KMS-11 (cell line): Measurements from ENCODE around the gene SETD1A.

Experiments
- H2AFZ ChIP-seq: fragments of 200-600 bp; sonication (generic); 2 replicates; pipeline ENCODE4 v1.6.1; 2016; ENCODE audit warnings: antibody characterized with exemption, mixed run types, low read depth
- H3K27ac ChIP-seq: fragments of 200-600 bp; sonication (generic); 2 replicates; pipeline ENCODE4 v1.6.1; 2016; ENCODE audit warnings: mild to moderate bottlenecking, mixed run types
- H3K27me3 ChIP-seq: fragments of 200-600 bp; sonication (generic); 2 replicates; pipeline ENCODE4 v1.6.1; 2017; ENCODE audit warnings: mild to moderate bottlenecking, low read depth, mixed run types, moderate library complexity; ENCODE audit not compliant: insufficient read depth
- H3K36me3 ChIP-seq: fragments of 200-600 bp; sonication (generic); 2 replicates; pipeline ENCODE4 v1.6.1; 2017; ENCODE audit warnings: mild to moderate bottlenecking, mixed run types; ENCODE audit not compliant: insufficient read depth
- H3K4me1 ChIP-seq: fragments of 200-600 bp; sonication (generic); 2 replicates; pipeline ENCODE4 v1.6.1; 2016; ENCODE audit warnings: mild to moderate bottlenecking, low read depth, mixed run types; ENCODE audit not compliant: poor library complexity, severe bottlenecking
- H3K4me2 ChIP-seq: fragments of 200-600 bp; sonication (generic); 2 replicates; pipeline ENCODE4 v1.7.0; 2016; ENCODE audit warnings: mild to moderate bottlenecking, mixed run types
- H3K4me3 ChIP-seq: fragments of 200-600 bp; sonication (generic); IDR thresholded peaks from 2 replicates; pipeline ENCODE4 v1.6.1; 2017; ENCODE audit warnings: low read depth, low read length, mixed read lengths; ENCODE audit not compliant: insufficient read depth
- H3K79me2 ChIP-seq: fragments of 200-600 bp; sonication (generic); 2 replicates; pipeline ENCODE4 v1.6.1; 2016; ENCODE audit warnings: low read depth, mixed run types; ENCODE audit not compliant: insufficient read depth
- H3K9ac ChIP-seq: fragments of 200-600 bp; sonication (generic); 2 replicates; pipeline ENCODE4 v1.6.1; 2016; ENCODE audit warnings: mild to moderate bottlenecking, mixed run types
- H4K20me1 ChIP-seq: fragments of 200-600 bp; sonication (generic); 2 replicates; pipeline ENCODE4 v1.6.1; 2016; ENCODE audit warnings: mild to moderate bottlenecking, mixed run types; ENCODE audit not compliant: insufficient read depth
- TF ChIP-seq, protein P1 (sequence below): fragments of 200-600 bp; sonication (generic); conservative IDR thresholded peaks from 2 replicates; pipeline ENCODE4 v1.6.1; 2017; ENCODE audit warnings: low read depth, mild to moderate bottlenecking, antibody characterized with exemption, low read length, moderate library complexity, mixed read lengths

SETD1A gene

DNA sequence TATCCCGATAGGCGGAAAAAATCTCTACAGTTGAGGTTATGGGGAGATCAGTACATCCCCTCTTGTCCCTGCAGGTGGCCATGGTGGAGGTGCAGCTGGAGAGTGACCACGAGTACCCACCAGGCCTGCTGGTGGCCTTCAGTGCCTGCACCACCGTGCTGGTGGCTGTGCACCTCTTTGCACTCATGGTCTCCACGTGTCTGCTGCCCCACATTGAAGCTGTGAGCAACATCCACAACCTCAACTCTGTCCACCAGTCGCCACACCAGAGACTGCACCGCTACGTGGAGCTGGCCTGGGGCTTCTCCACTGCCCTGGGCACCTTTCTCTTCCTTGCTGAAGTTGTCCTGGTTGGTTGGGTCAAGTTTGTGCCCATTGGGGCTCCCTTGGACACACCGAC is 4.4 kb upstream of the SETD1A start:
- Histone ChIP-seq H3K4me2 (no peak overlapping the region), H3K36me3 (no peaks in the 10 kb centered on the region), H3K27ac (no peak overlapping the region), H3K27me3 (no peaks in the 10 kb centered on the region), H3K79me2 (no peaks in the 10 kb centered on the region; the same call in 1 of the 2 replicates), H2AFZ (no peak overlapping the region), H4K20me1 (no peaks in the 10 kb centered on the region), H3K9ac (no peak overlapping the region), H3K4me3 (no peak overlapping the region), H3K4me1 (peaks cover 43% of the 10 kb centered on the region)
- TF ChIP-seq, protein P1, sequence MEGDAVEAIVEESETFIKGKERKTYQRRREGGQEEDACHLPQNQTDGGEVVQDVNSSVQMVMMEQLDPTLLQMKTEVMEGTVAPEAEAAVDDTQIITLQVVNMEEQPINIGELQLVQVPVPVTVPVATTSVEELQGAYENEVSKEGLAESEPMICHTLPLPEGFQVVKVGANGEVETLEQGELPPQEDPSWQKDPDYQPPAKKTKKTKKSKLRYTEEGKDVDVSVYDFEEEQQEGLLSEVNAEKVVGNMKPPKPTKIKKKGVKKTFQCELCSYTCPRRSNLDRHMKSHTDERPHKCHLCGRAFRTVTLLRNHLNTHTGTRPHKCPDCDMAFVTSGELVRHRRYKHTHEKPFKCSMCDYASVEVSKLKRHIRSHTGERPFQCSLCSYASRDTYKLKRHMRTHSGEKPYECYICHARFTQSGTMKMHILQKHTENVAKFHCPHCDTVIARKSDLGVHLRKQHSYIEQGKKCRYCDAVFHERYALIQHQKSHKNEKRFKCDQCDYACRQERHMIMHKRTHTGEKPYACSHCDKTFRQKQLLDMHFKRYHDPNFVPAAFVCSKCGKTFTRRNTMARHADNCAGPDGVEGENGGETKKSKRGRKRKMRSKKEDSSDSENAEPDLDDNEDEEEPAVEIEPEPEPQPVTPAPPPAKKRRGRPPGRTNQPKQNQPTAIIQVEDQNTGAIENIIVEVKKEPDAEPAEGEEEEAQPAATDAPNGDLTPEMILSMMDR = no peak

DNA sequence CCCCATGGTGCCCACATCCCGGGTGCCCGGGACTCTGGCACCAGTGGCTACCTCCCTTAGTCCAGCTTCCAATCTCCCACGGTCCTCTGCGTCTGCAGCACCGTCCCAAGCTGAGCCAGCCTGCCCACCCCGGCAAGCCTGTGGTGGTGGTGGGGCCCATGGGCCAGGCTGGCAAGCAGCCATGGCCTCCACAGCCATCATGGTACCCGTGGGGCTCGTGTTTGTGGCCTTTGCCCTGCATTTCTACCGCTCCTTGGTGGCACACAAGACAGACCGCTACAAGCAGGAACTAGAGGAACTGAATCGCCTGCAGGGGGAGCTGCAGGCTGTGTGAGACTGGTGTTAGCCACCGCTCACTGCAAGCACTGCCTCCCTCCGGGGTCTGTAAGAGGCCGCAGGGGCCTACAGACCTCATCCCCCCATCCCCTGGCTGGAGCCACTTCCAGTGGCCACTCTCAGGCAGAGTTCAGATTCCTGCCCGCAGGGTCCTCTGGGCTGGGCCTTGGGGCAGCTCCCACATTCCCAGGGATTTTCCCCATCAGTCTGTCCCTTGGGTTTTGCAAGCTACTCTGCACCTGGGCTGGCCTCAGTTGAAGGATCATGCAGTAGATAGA is 3.9 kb upstream of the SETD1A start:
- TF ChIP-seq, protein P1 = peak; percentile 81
- Histone ChIP-seq H3K9ac (no peak overlapping the region), H3K79me2 (peaks cover 3% of the 10 kb centered on the region; the same call in 1 of the 2 replicates), H3K27ac (no peak overlapping the region), H3K36me3 (no peaks in the 10 kb centered on the region), H3K4me1 (peaks cover 43% of the 10 kb centered on the region), H4K20me1 (no peaks in the 10 kb centered on the region), H3K4me2 (peak overlapping the region; percentile 2; the same call in 1 of the 2 replicates), H2AFZ (no peak overlapping the region), H3K4me3 (no peak overlapping the region), H3K27me3 (no peaks in the 10 kb centered on the region)

DNA sequence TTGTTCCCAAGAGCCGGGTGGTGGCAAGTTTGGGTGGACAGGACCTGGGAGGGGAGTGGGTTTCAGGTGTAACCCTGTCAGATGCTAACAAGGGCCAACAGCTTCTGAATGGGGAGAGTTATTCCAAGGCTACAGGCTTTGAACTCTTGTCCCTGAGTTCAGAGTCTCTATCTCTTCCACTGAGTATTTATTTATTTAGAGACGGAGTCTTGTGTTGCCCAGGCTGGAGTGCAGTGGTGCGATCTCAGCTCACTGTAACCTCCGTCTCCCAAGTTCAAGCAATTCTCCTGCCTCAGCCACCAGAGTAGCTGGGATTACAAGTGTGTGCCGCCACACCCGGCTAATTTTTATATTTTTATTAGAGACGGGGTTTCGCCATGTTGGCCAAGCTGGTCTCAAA is 2.6 kb upstream of the SETD1A start:
- TF ChIP-seq, protein P1 = no peak

DNA sequence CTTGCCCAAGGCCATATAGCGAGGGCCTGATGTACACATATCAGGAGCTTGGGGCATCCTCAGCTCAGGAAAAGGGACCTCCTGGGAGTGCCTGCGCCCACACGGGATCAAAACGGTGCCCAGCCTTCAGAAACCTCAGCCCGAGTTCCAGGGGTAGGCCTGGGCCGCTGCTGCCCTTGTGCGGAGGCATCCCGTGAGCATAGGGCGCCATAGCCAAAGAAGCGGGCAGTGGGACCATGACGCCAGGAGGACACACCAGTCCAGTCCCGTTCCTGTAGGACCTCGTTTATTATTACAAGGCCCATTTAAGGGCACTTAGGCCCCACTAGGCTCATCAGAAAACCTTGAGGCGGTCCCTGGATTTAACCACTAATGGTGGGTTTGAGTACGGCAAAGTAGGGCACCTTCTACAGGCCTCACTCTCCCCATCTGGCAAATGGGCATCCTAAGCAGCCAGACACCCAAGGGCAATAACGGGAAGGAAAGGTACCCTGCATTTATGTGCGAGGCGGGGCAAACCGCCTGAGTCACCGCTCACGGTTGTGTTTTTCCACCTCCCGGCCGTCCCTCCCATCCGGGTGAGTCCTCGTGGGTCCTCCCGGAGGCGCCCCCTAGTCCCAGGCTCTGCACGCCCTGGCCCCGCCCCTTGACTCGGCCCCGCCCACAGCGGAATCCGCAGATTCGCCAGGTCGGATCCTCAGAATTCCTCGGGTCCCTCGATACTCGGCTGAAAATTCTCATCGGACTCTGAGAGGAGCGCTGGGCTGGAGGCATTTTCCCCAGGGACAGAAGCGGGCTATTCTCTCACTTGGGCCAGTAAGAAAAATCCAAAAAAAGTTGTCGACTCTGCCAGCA is 726 bp upstream of the SETD1A start:
- TF ChIP-seq, protein P1 = peak; percentile 23; the same call in 1 of the 2 replicates
- Histone ChIP-seq H3K4me2 (peak overlapping the region; percentile 91; the same call in 1 of the 2 replicates), H3K27me3 (no peaks in the 10 kb centered on the region), H3K9ac (peak overlapping the region; percentile 90), H2AFZ (peak overlapping the region; percentile 99), H3K4me3 (peak overlapping the region; percentile 67), H3K79me2 (peaks cover 19% of the 10 kb centered on the region), H3K27ac (peak overlapping the region; percentile 89), H3K36me3 (peaks cover 7% of the 10 kb centered on the region; the same call in 1 of the 2 replicates), H4K20me1 (no peaks in the 10 kb centered on the region), H3K4me1 (peaks cover 32% of the 10 kb centered on the region)

More for the DNA sequence above, 2.6 kb upstream of the SETD1A start:
- no peak overlapping the region for H3K27ac ChIP-seq
- no peaks in the 10 kb centered on the region for H4K20me1 ChIP-seq
- H3K79me2 ChIP-seq = peaks cover 15% of the 10 kb centered on the region
- no peaks in the 10 kb centered on the region; the same call in 1 of the 2 replicates for H3K36me3 ChIP-seq
- H3K4me3 ChIP-seq = no peak overlapping the region
- H3K4me1 ChIP-seq = peaks cover 45% of the 10 kb centered on the region
- no peaks in the 10 kb centered on the region for H3K27me3 ChIP-seq
- no peak overlapping the region for H3K4me2 ChIP-seq
- no peak overlapping the region for H2AFZ ChIP-seq
- no peak overlapping the region for H3K9ac ChIP-seq
